Measurements from ENCODE around the gene TBL1Y.

TBL1Y gene

GRCh38 chrY:6983221-6983620 is 72.7 kb downstream of the TBL1Y start:
- no peaks in the 10 kb centered on the region for H3K4me1 ChIP-seq (ENCODE audit: control insufficient read depth, insufficient read depth, low read length)
- no peaks in the 10 kb centered on the region for H3K27me3 ChIP-seq (ENCODE audit: control insufficient read depth, insufficient read depth, low read length)
- H3K9ac ChIP-seq (ENCODE audit: low read length): no peak overlapping the region
- H3K36me3 ChIP-seq (ENCODE audit: control insufficient read depth, insufficient read depth, low read length): no peaks in the 10 kb centered on the region
- H3K4me3 ChIP-seq (ENCODE audit: low read length): no peak overlapping the region
- no peaks in the 10 kb centered on the region for H3K9me3 ChIP-seq (ENCODE audit: control insufficient read depth, low read length)

- no peak overlapping the region for H3K4me3 ChIP-seq (ENCODE audit: low read length)
- no peaks in the 10 kb centered on the region for H3K9me3 ChIP-seq (ENCODE audit: control insufficient read depth, low read length)
- no peak overlapping the region for H3K9ac ChIP-seq (ENCODE audit: low read length)
These were observed 77.3 kb downstream of the TBL1Y start for GRCh38 chrY:6987811-6988210.

GRCh38 chrY:6989886-6990620 is 79.6 kb downstream of the TBL1Y start:
- no peaks in the 10 kb centered on the region for H3K27me3 ChIP-seq (ENCODE audit: control insufficient read depth, insufficient read depth, low read length)
- no peak overlapping the region for H3K9ac ChIP-seq (ENCODE audit: low read length)
- H3K4me3 ChIP-seq (ENCODE audit: low read length): no peak overlapping the region
- no peaks in the 10 kb centered on the region for H3K4me1 ChIP-seq (ENCODE audit: control insufficient read depth, insufficient read depth, low read length)
- no peaks in the 10 kb centered on the region for H3K36me3 ChIP-seq (ENCODE audit: control insufficient read depth, insufficient read depth, low read length)
- no peaks in the 10 kb centered on the region for H3K9me3 ChIP-seq (ENCODE audit: control insufficient read depth, low read length)

More at GRCh38 chrY:6987811-6988210, 77.3 kb downstream of the TBL1Y start:
- no peaks in the 10 kb centered on the region for H3K27me3 ChIP-seq (ENCODE audit: control insufficient read depth, insufficient read depth, low read length)
- no peaks in the 10 kb centered on the region for H3K4me1 ChIP-seq (ENCODE audit: control insufficient read depth, insufficient read depth, low read length)
- H3K36me3 ChIP-seq (ENCODE audit: control insufficient read depth, insufficient read depth, low read length): no peaks in the 10 kb centered on the region

GRCh38 chrY:6992041-6992440 is 81.5 kb downstream of the TBL1Y start:
- Histone ChIP-seq H3K9ac (ENCODE audit: low read length) (no peak overlapping the region), H3K4me3 (ENCODE audit: low read length) (no peak overlapping the region), H3K9me3 (ENCODE audit: control insufficient read depth, low read length) (no peaks in the 10 kb centered on the region), H3K27me3 (ENCODE audit: control insufficient read depth, insufficient read depth, low read length) (no peaks in the 10 kb centered on the region), H3K4me1 (ENCODE audit: control insufficient read depth, insufficient read depth, low read length) (no peaks in the 10 kb centered on the region), H3K36me3 (ENCODE audit: control insufficient read depth, insufficient read depth, low read length) (no peaks in the 10 kb centered on the region)

GRCh38 chrY:6995987-6996386 is 85.5 kb downstream of the TBL1Y start:
- Histone ChIP-seq H3K36me3 (ENCODE audit: control insufficient read depth, insufficient read depth, low read length) (no peaks in the 10 kb centered on the region), H3K9me3 (ENCODE audit: control insufficient read depth, low read length) (no peaks in the 10 kb centered on the region), H3K27me3 (ENCODE audit: control insufficient read depth, insufficient read depth, low read length) (no peaks in the 10 kb centered on the region)

GRCh38 chrY:6997503-6998066 is 87.1 kb downstream of the TBL1Y start:
- Histone ChIP-seq H3K9ac (ENCODE audit: low read length) (no peak overlapping the region), H3K4me3 (ENCODE audit: low read length) (no peak overlapping the region), H3K9me3 (ENCODE audit: control insufficient read depth, low read length) (no peaks in the 10 kb centered on the region), H3K27me3 (ENCODE audit: control insufficient read depth, insufficient read depth, low read length) (no peaks in the 10 kb centered on the region), H3K4me1 (ENCODE audit: control insufficient read depth, insufficient read depth, low read length) (no peaks in the 10 kb centered on the region), H3K36me3 (ENCODE audit: control insufficient read depth, insufficient read depth, low read length) (no peaks in the 10 kb centered on the region)

More at GRCh38 chrY:6995987-6996386, 85.5 kb downstream of the TBL1Y start:
- H3K4me1 ChIP-seq (ENCODE audit: control insufficient read depth, insufficient read depth, low read length): no peaks in the 10 kb centered on the region
- no peak overlapping the region for H3K9ac ChIP-seq (ENCODE audit: low read length)
- no peak overlapping the region for H3K4me3 ChIP-seq (ENCODE audit: low read length)

GRCh38 chrY:6999905-7000304 is 89.4 kb downstream of the TBL1Y start:
- no peaks in the 10 kb centered on the region for H3K36me3 ChIP-seq (ENCODE audit: control insufficient read depth, insufficient read depth, low read length)
- no peaks in the 10 kb centered on the region for H3K9me3 ChIP-seq (ENCODE audit: control insufficient read depth, low read length)
- H3K4me3 ChIP-seq (ENCODE audit: low read length): no peak overlapping the region
- no peaks in the 10 kb centered on the region for H3K4me1 ChIP-seq (ENCODE audit: control insufficient read depth, insufficient read depth, low read length)
- no peaks in the 10 kb centered on the region for H3K27me3 ChIP-seq (ENCODE audit: control insufficient read depth, insufficient read depth, low read length)
- no peak overlapping the region for H3K9ac ChIP-seq (ENCODE audit: low read length)

GRCh38 chrY:7002581-7002980 is 92.1 kb downstream of the TBL1Y start:
- H3K4me3 ChIP-seq (ENCODE audit: low read length): no peak overlapping the region
- H3K9me3 ChIP-seq (ENCODE audit: control insufficient read depth, low read length): no peaks in the 10 kb centered on the region
- H3K4me1 ChIP-seq (ENCODE audit: control insufficient read depth, insufficient read depth, low read length): no peaks in the 10 kb centered on the region
- no peaks in the 10 kb centered on the region for H3K27me3 ChIP-seq (ENCODE audit: control insufficient read depth, insufficient read depth, low read length)
- H3K36me3 ChIP-seq (ENCODE audit: control insufficient read depth, insufficient read depth, low read length): no peaks in the 10 kb centered on the region
- H3K9ac ChIP-seq (ENCODE audit: low read length): no peak overlapping the region

- no peaks in the 10 kb centered on the region for H3K36me3 ChIP-seq (ENCODE audit: control insufficient read depth, insufficient read depth, low read length)
- H3K4me1 ChIP-seq (ENCODE audit: control insufficient read depth, insufficient read depth, low read length): no peaks in the 10 kb centered on the region
- H3K4me3 ChIP-seq (ENCODE audit: low read length): no peak overlapping the region
- no peak overlapping the region for H3K9ac ChIP-seq (ENCODE audit: low read length)
- H3K9me3 ChIP-seq (ENCODE audit: control insufficient read depth, low read length): no peaks in the 10 kb centered on the region
- no peaks in the 10 kb centered on the region for H3K27me3 ChIP-seq (ENCODE audit: control insufficient read depth, insufficient read depth, low read length)
These were observed 97.4 kb downstream of the TBL1Y start for GRCh38 chrY:7007911-7008310.

- no peaks in the 10 kb centered on the region for H3K9me3 ChIP-seq (ENCODE audit: control insufficient read depth, low read length)
- H3K9ac ChIP-seq (ENCODE audit: low read length): no peak overlapping the region
- H3K4me3 ChIP-seq (ENCODE audit: low read length): no peak overlapping the region
- no peaks in the 10 kb centered on the region for H3K4me1 ChIP-seq (ENCODE audit: control insufficient read depth, insufficient read depth, low read length)
- no peaks in the 10 kb centered on the region for H3K27me3 ChIP-seq (ENCODE audit: control insufficient read depth, insufficient read depth, low read length)
- no peaks in the 10 kb centered on the region for H3K36me3 ChIP-seq (ENCODE audit: control insufficient read depth, insufficient read depth, low read length)
These were observed 98.3 kb downstream of the TBL1Y start for GRCh38 chrY:7008578-7009355.

GRCh38 chrY:7013051-7013450 is 102.6 kb downstream of the TBL1Y start:
- Histone ChIP-seq H3K9me3 (ENCODE audit: control insufficient read depth, low read length) (no peaks in the 10 kb centered on the region), H3K4me3 (ENCODE audit: low read length) (no peak overlapping the region), H3K27me3 (ENCODE audit: control insufficient read depth, insufficient read depth, low read length) (no peaks in the 10 kb centered on the region), H3K9ac (ENCODE audit: low read length) (no peak overlapping the region), H3K4me1 (ENCODE audit: control insufficient read depth, insufficient read depth, low read length) (no peaks in the 10 kb centered on the region), H3K36me3 (ENCODE audit: control insufficient read depth, insufficient read depth, low read length) (no peaks in the 10 kb centered on the region)

GRCh38 chrY:7016521-7016920 is 106.0 kb downstream of the TBL1Y start:
- H3K9ac ChIP-seq (ENCODE audit: low read length): no peak overlapping the region
- no peaks in the 10 kb centered on the region for H3K27me3 ChIP-seq (ENCODE audit: control insufficient read depth, insufficient read depth, low read length)
- no peak overlapping the region for H3K4me3 ChIP-seq (ENCODE audit: low read length)
- H3K36me3 ChIP-seq (ENCODE audit: control insufficient read depth, insufficient read depth, low read length): no peaks in the 10 kb centered on the region
- H3K9me3 ChIP-seq (ENCODE audit: control insufficient read depth, low read length): no peaks in the 10 kb centered on the region
- H3K4me1 ChIP-seq (ENCODE audit: control insufficient read depth, insufficient read depth, low read length): no peaks in the 10 kb centered on the region

Measured in mucosa of stomach (tissue), 1 donor.